ENCODE results near the gene DUSP22. TPM values are rescaled to one million over a fixed set of nuclear protein-coding genes. Genes with fewer than 3 reads are reported as not detected.

Gene DUSP22
- total and polyA plus RNA-seq, 2 experiments from 2014 or later, result 12.8 to 36.8 TPM

- Mint-ChIP-seq H3K27me3 (ENCODE audit: insufficient read depth, low read depth, poor library complexity) (peaks cover 3% of the 10 kb centered on the region), H3K36me3 (ENCODE audit: low read depth) (no peaks in the 10 kb centered on the region), H3K27ac (no peak overlapping the region), H3K9me3 (peaks cover 58% of the 10 kb centered on the region), H3K4me3 (no peak overlapping the region), H3K4me1 (no peaks in the 10 kb centered on the region)
- no peak overlapping the region for H3K4me3 ChIP-seq
- H3K27ac ChIP-seq (ENCODE audit: low read depth), result no peak overlapping the region
- H3K27me3 ChIP-seq (ENCODE audit: insufficient read depth), result no peaks in the 10 kb centered on the region
- no peaks in the 10 kb centered on the region for H3F3A ChIP-seq (replicated peaks; ENCODE audit: low read depth)
- no peaks in the 10 kb centered on the region for H4K20me1 ChIP-seq (replicated peaks; ENCODE audit: insufficient read depth)
- H3K9me2 ChIP-seq (ENCODE audit: insufficient read depth), result no peaks in the 10 kb centered on the region
- DNase-seq (ENCODE audit: low spot score) (no peak), ATAC-seq (no peak)
- no peaks in the 10 kb centered on the region for H3K36me3 ChIP-seq (ENCODE audit: insufficient read depth)
- no peaks in the 10 kb centered on the region for H3K4me1 ChIP-seq (ENCODE audit: insufficient read depth)
- H2AFZ ChIP-seq, result no peak overlapping the region
- no peak for TF ChIP-seq NANOG (IDR thresholded peaks at IDR 0.05; ENCODE audit: borderline replicate concordance)
- no peak for TF ChIP-seq CTCF (conservative IDR thresholded peaks at IDR 0.05; ENCODE audit: low read depth in 2 of 2)
- no peak for TF ChIP-seq JUNB (IDR thresholded peaks at IDR 0.05; ENCODE audit: unreplicated experiment)
- no peak for TF ChIP-seq EZH2 (IDR thresholded peaks at IDR 0.05; ENCODE audit: low read depth, unreplicated experiment)
- TF ChIP-seq ZNF114 (CRISPR knock-in tag; IDR thresholded peaks at IDR 0.05), result no peak
- no peak for TF ChIP-seq POLR2AphosphoS5 (IDR thresholded peaks at IDR 0.05; ENCODE audit: low read depth)
- no peak for TF ChIP-seq REST (IDR thresholded peaks at IDR 0.05; ENCODE audit: unreplicated experiment)
- no peak for TF ChIP-seq ZNF462 (CRISPR knock-in tag; IDR thresholded peaks at IDR 0.05)
- TF ChIP-seq ZNF331 (CRISPR knock-in tag; IDR thresholded peaks at IDR 0.05; ENCODE audit: low read depth), result no peak
- TF ChIP-seq CREB1 (CRISPR knock-in tag; IDR thresholded peaks at IDR 0.05; ENCODE audit: low read depth), result no peak
- TF ChIP-seq EZH2phosphoT487 (IDR thresholded peaks at IDR 0.05; ENCODE audit: unreplicated experiment), result no peak
- no peak for TF ChIP-seq ETS1 (IDR thresholded peaks at IDR 0.05)
- TF ChIP-seq STAT1 (IDR thresholded peaks at IDR 0.05; ENCODE audit: unreplicated experiment), result no peak
- no peaks in the 10 kb centered on the region for H3K79me2 ChIP-seq (replicated peaks; ENCODE audit: insufficient read depth)
- no peak overlapping the region for H3K4me2 ChIP-seq
Measured at GRCh38 chr6:259901-260508, 32.3 kb upstream of the DUSP22 start.
